NCI-H2196 (cell line): ENCODE data around the gene POLR3H.

Source experiments
- DNase-seq: peaks from one replicate; lab custom pipeline; 2025; ENCODE audit not compliant: unreplicated experiment; lab: John Stamatoyannopoulos, UW

Gene POLR3H

DNA sequence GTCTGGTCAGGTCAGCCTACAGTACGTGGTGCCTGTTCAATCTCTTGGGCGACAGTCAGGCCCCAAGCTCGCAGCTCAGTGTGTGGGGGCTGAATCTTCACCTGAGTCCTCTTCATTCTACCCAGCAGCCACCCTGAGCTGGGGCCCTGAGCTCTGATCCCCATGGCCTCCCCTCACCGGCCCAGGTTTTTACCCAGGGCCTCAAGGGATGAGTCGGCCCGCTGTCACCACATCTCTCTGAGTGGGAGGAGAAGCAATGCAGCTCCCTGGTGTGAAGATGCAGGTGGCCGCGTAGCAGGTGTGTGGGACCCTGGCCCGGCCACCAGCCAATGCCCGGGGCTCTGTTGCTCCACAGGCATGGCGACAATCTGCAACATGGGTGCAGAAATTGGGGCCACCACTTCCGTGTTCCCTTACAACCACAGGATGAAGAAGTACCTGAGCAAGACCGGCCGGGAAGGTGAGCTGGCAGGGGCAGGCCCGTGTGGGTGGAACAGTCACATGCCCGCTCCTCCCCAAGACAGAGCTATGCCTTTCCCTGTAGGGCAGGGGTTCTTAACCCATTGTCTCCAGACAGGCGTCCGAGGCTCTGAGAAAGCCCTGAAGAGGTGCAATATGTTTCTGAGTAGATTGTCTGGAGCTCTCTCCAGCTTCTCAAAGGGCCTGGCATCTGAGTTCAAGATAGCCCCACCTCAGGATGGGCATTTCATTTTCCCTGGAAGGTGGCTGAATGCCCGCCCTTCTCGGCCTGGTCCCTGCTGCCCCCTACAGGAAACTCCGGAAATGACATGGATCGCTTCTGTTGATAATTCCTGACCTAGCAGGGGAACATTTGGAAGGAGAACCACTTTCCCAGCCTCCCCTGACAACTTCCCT is 26.9 kb downstream of the POLR3H start:
- DNase-seq = peak; percentile 68

DNA sequence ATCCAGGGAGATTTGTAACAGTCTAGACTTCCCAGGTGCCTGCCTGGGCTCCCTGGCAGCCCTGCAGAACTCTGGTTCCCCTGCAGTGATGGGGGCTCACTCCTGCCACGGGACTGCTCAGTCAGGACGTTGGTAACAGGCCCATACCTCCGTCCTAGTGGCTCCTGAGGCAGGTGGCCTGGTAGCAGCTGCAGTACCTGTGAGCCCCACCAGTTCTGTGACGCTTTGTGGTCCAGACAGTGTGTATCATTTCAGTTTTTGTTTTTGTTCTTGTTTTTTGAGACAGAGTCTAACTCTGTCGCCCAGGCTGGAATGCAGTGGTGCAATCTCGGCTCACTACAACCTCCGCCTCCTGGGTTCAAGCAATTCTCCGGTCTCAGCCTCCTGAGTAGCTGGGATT is 27.8 kb downstream of the POLR3H start:
- DNase-seq = no peak

DNA sequence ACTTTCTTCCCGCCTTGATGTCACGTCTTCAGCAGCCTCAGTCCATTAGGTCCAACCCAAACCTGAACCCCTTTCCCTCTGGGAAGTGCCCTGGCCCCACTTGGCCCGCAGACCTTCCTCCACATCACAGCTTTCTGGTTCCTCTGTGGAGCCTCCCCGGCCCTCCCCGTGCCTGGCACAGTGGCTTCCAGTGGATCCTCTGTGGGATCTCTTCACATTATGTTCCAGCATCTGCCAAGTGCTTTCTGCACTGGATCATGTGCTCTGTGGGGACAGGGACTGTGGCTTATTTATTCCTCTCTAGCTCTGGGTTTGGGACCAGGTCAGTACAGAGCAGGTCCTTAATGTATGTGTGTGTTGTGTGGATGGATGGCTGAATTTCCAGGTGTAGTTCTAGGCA is 30.9 kb downstream of the POLR3H start:
- DNase-seq = no peak

DNA sequence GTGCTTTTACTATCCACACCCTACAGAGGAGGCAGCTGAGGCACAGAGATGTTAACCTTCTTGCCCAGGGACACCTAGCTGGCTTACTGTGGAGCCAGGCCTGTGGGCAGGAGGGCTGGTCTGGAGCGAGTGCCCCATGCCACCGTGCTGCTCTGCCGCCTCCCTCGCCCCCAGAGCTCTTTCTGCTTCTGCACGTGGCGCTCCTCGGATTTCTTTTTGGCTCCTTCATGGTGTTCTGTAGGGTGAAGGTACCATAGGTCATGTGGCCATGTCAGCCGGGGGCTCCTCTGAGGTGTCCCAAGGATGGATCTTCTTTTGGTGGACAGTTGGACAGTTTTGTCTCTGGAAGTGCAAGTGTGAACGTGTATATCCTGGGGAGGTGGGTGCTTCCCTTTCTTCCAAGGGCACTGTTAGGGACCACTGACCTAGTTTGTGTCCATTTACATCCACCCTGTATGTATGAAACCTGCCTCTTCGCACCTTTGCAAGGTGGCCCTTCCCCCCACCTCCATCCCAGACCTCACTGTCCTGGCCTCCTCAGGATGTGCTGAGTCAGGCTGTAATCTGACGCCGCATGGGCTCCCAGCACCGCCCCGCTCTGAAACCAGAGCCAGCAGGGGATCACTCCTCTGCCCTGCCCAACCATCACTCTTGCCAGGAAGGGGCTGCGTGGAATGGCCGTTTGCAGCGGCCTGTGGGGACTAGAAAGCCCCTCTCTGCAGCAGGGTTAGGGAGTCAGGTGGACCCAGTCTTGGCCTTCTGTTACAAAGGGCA is 31.7 kb downstream of the POLR3H start:
- no peak for DNase-seq

DNA sequence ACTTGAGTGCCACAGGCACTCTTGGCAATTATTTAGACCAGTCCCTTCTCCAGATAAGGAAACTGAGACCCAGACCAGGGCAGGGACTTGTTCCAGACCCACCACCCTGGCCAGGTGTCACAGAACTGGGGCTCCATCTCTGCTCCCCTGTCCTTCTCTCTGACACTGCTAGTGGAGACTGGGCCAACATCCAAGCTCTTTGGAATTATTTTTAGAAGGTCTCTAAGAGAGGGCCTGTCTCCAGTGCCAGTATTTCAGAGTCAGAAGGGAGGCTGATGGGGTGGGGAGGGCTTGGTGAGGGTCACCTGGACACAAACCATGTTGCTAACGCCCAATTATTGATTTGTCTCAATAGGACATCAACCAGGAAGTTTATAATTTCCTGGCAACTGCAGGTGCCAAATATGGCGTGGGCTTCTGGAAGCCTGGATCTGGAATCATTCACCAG is 32.7 kb downstream of the POLR3H start:
- no peak for DNase-seq

DNA sequence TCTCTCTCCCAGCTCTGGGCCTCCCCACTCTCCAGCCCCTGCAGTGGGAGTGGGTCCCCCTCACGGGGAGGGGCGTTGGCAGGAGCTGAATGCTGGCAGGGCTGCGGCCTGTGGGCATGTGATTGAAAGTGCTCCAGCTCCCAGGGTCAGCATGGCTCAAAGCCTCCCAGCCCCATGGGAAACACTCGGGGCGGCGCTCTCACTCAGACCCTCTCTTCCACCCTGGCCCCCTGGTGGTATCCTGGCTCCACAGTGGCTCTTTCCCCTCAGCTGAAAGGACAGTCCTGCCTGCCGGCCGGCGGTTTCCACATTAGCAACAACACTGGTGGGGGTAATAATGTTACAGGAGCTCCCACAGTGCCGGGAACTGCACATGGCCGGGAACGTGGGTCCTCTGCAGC is 35.5 kb downstream of the POLR3H start:
- no peak for DNase-seq

DNA sequence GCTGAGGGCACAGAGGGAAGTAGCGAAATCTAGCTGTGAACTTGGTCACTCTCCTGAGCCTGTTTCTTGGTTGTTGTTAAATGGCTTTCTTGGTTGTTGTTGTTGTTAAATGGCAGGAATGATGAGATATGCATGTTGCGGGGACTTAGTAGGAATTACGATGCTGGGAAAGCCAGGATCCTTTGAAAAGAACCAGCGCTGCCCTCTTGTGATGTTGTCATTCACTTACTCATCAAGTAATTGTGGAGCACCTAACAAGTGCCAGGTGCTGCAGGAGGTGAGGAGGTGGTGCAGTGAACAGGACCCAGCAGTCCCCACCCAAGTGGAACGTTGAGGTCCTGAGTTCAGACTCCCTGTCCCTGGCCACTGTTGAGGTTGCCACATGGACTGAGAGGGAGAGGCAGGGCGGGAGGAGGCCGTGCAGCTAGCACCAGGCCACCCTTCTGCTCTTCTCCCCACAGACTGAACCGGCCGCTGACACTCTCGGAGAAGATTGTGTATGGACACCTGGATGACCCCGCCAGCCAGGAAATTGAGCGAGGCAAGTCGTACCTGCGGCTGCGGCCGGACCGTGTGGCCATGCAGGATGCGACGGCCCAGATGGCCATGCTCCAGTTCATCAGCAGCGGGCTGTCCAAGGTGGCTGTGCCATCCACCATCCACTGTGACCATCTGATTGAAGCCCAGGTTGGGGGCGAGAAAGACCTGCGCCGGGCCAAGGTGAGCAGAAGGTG is 36.8 kb downstream of the POLR3H start:
- no peak for DNase-seq

DNA sequence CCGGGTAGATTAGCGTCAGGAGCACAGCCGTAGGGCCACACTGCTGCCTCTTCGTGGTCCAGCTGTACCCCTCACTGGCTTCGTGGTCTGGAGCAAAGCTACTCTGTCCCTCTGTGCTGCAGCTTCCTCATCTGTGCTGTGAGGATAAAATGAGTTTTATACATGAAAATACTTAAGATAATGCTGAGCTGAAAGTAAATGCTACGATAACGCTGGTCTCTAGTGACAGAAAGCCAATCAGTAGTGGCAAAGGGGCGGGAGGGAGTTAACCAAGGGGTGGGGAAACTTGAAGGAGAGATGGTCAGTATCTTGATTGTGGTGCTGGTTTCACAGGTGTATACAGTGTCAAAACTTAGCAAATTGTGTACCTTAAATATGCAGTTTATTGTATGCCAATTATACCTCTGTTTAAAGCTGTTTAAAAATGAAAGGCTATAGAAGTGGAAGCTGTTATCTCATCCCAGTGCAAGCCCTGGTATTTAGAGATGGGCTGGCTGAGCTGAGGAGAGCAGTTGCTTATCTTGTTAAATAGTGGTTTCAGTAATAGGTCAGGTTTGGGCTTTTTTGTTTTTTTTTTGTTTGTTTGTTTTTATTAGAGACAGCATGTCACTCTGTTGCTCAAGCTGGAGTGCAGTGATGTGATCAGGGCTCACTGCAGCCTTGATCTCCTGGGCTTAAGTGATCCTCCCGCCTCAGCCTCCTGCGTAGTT is 38.6 kb downstream of the POLR3H start:
- no peak for DNase-seq

DNA sequence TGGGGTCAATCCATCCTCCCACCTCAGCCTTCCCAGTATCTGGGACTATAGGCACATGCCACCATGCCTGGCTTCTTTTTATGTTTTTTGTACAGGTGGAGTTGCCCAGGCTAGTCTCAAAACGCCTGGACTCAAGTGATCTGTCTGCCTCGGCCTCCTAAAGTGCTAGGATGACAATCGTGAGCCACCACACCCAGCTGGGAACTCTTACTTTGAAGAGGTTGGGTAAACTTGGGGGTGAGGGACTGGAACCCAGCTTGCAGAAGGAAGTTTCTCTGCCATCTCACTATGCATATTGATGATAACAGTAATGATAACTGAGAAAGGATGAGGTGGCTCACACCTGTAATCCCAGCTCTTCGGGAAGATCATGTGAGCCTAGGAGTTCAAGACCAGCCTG is 39.5 kb downstream of the POLR3H start:
- DNase-seq = no peak

DNA sequence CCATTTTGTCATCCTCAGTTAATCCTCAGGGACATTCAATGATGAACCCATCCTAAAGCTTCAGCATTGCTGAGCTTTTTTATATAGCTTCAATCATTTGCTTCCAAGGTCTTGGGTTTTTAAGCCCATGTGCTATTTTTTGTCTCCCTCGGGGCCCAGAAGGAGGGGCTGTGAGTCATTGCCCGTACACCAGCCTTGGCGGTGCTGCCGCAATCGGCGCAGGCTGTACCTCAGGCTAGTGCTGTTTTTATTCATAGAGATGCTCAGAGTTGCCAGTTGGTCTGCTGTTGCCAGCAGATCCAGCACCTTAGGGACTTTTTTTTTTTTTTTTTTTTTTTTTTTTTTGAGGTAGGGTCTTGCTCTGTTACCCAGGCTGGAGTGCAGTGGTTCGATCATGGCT is 39.9 kb downstream of the POLR3H start:
- no peak for DNase-seq

DNA sequence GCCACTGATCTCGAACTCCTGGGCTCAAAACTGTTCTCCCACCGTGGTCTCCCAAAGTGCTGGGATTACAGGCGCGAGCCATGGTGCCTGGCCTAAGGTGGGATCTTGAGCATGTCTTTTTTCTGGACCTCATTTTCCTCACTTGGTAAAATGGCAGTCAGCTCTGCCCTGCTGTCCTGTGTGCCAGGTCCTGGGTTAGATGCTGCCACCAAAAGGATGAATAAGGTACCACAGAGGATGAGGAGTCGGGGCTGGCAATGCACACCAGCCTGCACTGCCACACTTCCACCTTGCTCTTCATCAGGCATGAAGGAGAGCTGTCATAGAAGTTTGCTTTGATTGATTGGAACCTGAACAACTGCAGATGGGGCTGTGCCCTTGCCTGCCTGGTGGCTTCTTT is 43.1 kb downstream of the POLR3H start:
- no peak for DNase-seq

DNA sequence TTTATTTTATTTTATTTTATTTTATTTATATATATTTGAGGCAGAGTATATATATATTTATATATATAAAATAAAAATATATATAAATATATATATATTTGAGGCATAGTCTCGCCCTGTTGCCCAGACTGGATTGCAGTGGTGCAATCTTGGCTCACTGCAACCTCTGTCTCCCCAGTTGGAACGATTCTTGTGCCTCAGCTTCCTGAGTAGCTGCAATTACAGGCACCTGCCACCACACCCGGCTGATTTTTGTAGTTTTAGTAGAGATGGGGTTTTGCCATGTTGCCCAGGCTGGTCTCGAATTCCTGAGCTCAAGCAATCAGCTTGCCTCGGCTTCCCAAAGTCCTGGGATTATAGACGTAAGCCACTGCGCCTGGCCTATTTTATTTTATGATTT is 44.0 kb downstream of the POLR3H start:
- DNase-seq = no peak

DNA sequence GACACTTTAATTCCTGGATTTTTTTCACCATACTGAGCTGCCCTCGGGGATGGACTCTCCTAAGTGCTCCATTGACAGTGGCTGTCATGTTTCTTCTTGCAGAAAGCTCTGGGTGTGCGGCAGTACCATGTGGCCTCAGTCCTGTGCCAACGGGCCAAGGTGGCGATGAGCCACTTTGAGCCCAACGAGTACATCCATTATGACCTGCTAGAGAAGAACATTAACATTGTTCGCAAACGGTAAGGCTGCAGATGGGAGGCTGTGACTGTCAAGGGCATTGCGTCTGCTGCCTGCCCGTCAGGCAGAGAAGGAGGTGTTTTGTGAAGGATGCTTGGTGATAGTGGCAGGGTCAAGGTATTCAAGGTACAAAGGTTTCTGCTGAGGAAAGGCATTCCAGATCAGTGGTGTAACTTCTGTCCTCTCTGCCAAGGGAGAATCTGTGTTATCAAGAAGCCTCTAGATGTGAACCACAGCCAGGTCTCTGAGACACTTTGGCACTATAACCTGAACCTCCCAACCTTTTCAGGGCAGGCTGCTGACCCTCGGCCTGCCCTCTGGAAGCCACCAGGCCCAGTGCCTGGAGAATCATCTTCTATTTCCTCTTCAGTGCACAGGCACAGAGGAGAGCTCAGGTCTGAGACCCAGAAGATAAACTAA is 44.5 kb downstream of the POLR3H start:
- no peak for DNase-seq

DNA sequence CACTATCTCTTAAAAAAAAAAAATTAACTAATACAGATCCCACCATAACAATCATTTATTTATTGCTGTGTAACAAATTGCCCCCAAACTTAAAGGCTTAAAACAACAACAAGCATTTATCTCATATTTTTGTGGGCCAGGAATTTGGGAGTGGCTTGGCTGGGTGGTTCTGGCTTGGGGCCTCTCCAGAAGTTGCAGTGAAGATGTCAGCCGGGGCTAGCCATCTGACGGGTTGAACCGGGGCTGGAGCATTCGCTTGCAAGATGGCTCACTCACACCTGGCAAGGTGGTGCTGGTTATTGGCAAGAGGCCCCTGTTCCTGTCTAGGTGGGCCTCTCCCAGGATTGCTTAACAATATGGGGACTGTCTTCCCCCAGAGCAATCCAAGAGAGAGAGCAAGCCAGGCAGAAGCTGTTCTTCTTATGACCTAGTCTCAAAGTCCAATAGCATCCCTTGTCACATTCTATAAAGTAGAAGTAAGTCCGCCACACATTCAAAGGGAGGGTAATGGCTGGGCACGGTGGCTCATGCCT is 45.9 kb downstream of the POLR3H start:
- no peak for DNase-seq

DNA sequence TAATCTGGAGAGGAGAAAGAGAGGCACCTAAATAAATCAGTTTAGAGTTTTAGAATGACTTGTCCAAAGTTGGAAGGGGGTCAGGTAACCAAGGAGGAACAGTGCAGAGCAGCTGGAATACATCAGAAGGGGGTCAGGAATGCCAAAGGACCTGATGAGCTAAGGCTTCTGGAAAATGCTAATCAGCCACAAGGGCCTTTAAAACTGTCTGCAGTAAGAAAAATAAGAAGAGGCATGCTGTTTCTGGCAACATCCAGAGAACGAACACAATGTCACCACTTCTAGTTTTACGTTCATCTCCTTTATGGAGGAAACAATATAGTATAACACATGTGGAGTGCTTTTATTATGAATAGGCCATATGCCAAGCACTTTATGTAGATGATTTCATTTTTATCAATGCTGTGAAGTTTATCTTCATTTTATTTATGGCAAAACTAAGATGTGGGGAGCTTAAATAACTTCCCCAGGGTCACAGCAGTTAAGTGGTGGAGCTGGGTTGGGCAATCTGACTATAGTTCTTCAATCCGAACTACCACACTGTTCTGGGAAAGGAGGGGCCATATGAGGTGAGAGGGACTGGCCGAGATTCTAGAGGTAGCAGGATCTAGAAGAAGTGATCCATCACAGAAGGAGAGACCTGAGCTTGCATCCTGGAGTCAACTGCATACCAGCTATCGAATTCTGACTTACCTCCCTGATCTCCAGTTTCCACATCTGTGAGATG is 52.7 kb downstream of the POLR3H start:
- DNase-seq = no peak

DNA sequence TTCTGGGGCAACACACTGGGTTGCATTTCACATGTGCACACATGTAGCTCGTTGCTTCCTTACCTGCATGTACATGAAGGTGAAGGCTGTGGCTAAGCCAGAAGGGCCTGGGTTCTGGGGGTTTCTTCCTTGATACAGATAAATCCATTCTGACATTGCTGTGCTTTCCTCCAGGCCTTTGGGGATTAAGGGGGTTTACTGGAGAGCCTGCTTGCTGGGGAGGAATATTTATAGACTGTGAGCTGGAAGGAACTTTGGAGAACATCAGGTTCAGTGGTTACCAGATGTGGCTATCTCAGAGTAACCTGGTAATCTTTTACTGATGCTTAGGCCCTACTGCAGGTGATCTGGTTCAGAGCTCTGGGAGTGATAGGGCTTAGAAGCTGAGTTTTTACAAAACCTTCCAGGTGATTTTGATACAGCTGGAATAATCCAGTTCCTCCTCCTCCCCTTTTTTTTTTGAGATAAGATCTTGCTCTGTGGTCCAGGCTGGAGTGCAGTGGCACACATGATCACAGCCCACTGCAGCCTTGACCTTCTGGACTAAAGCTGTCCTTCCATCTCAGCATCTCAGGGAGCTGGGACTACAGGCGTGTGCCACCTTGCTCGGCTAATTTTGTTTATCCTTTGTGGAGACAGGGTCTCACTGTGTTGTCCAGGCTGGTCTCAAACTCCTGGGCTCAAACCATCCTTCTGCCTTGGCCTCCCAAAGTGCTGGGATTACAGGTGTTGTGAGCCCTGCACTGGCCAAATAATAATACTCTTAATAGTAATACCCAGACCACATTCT is 55.5 kb downstream of the POLR3H start:
- no peak for DNase-seq

DNA sequence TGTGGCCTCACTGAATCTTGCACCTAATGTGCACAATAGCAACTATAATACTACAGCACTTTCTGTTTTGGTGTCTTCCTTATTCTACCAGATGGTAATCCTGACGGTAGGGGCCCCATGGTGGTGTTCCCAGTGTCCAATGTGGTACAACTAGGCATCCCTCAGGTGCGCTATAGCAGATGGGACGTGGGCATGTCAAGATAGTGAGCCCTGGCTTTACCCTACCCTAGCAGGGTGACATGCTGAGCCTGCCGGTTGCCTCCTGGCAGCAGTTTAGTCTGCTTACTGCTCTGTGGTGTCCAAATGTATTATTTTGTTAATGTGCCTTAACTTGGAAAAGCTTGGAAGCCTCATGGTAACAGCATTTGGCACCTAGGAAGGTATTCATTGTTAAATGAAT is 56.2 kb downstream of the POLR3H start:
- DNase-seq = no peak

DNA sequence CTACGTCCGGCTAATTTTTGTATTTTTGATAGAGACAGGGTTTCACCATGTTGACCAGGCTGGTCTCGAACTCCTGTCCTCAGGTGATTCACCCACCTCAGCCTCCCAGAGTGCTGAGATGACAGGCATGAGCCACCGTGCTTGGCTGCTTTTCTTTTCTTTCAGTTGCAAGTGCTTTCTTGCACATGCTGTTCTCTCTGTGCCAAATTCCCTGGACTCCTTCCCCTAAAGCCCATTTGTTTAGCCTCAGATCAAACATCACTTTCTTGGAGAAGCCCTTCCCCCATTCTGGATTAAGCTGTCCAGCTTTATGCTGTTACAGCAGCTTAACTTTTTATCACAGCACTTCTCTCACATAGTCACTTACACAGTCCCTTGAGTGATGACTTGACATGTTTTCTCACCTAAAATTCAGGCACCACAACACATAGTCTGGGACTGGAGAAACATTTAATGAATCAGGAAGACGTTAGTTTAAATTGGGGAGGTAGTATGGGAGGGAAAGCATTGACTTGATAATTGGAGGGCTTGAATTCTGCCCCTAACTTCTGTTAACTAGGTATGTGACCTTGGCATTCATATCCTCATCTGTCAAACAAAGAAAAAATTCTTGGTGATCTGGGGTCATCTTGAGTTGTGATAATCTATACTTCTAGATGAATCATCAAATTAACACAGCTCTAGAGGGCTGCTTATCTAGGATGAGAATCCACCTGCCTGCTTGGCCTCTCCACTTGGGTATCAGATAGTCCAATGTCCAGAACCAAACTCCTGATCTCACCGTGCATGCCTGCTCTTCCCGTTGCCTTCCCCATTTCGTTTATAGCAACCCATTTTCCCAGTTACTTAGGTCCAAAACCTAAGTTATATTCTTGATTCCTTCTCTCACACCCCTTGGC is 57.0 kb downstream of the POLR3H start:
- no peak for DNase-seq
